Measurements from ENCODE around the gene DIAPH2. TPM values are rescaled to one million over a fixed set of nuclear protein-coding genes. Genes with fewer than 3 reads are reported as not detected.
"Not testable (repeated sequence)": the region's sequence is repeated elsewhere in the genome, so short reads cannot be mapped to it uniquely, and the experiment has no call there.

Gene DIAPH2
- total RNA-seq, 1 experiment from 2014 or later, result 22.5 TPM

GRCh38 chrX:96824166-96824565 lies 139.5 kb downstream of the DIAPH2 start:
- Histone ChIP-seq H3K4me3 (no peak overlapping the region), H3K9me3 (replicated peaks) (no peaks in the 10 kb centered on the region), H3K4me1 (no peaks in the 10 kb centered on the region), H3K27me3 (no peaks in the 10 kb centered on the region), H3K36me3 (no peaks in the 10 kb centered on the region), H3K27ac (no peak overlapping the region)
- no peak for DNase-seq

DNA sequence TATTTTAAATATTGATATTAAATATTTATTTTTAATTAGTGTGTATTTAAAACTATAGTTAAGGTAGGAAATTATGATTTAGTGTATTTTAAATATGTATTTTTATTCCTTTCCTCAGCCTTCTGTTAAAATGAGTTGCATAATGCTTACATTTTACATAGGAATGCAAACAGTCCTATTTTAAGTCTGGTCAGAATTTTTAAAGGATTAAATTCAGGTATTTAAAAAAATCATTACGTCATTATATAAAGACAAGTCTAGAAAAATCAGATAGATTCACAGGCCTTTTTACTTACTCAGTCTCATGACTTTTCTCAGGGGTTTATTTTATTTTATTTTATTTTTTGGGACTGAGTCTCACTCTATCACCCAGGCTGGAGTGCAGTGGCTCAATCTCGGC lies 148.7 kb downstream of the DIAPH2 start:
- H3K27ac ChIP-seq, result no peak overlapping the region
- no peaks in the 10 kb centered on the region for H3K4me1 ChIP-seq
- H3K27me3 ChIP-seq, result no peaks in the 10 kb centered on the region
- no peaks in the 10 kb centered on the region for H3K36me3 ChIP-seq
- no peak overlapping the region for H3K4me3 ChIP-seq
- no peaks in the 10 kb centered on the region for H3K9me3 ChIP-seq (replicated peaks)
- no peak for DNase-seq

GRCh38 chrX:96834137-96834536 lies 149.5 kb downstream of the DIAPH2 start:
- Histone ChIP-seq H3K4me1 (no peaks in the 10 kb centered on the region), H3K27ac (no peak overlapping the region), H3K36me3 (no peaks in the 10 kb centered on the region), H3K4me3 (no peak overlapping the region), H3K27me3 (no peaks in the 10 kb centered on the region), H3K9me3 (replicated peaks) (no peaks in the 10 kb centered on the region)
- no peak for DNase-seq

GRCh38 chrX:96835660-96836289 lies 151.1 kb downstream of the DIAPH2 start:
- H3K4me1 ChIP-seq, result no peaks in the 10 kb centered on the region
- H3K27ac ChIP-seq, result no peak overlapping the region
- no peaks in the 10 kb centered on the region for H3K36me3 ChIP-seq
- H3K27me3 ChIP-seq, result no peaks in the 10 kb centered on the region
- no peak overlapping the region for H3K4me3 ChIP-seq
- H3K9me3 ChIP-seq (replicated peaks), result no peaks in the 10 kb centered on the region
- no peak for DNase-seq

DNA sequence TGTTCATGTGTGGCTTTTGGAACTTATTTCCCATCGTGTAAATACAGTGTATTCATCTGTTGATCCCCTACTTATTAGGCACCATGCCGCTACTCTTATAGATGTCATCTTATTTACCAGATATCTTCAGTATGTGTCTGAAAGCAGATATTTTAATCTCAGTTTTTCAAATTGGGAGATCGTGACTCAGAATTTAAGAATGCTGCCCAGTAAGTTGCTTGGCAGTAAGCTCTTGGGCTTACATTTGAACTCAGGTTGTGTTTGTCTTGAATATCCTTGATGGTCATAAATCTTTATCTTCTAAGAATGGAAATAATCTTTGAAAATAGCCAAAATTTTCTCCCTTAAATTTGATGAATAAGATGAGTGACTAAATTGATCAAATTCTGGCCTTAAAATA lies 153.2 kb downstream of the DIAPH2 start:
- H3K27me3 ChIP-seq, result no peaks in the 10 kb centered on the region
- H3K4me1 ChIP-seq, result no peaks in the 10 kb centered on the region
- no peaks in the 10 kb centered on the region for H3K36me3 ChIP-seq
- DNase-seq, result no peak
- H3K9me3 ChIP-seq (replicated peaks), result no peaks in the 10 kb centered on the region
- no peak overlapping the region for H3K4me3 ChIP-seq
- H3K27ac ChIP-seq, result no peak overlapping the region

DNA sequence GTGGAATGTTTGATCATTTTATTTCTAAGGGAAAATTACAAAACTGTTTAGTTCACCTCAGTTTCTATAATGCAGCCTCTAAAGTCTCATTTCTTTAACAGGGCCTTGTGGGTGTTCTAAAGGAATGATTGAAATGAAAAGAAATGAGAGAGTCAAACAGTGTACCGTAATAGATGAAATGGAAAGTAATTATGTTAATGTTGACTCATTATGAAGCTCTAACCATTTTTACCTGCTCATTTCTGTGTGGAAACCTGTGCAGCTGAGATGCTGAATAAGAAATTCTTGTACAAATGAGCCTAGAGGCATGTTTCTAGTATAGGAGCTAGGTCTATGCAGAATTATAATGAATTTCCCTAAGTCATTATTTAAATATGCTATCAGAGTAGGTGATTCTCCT lies 153.9 kb downstream of the DIAPH2 start:
- no peak for DNase-seq
- H3K9me3 ChIP-seq (replicated peaks), result no peaks in the 10 kb centered on the region
- no peaks in the 10 kb centered on the region for H3K4me1 ChIP-seq
- H3K27me3 ChIP-seq, result no peaks in the 10 kb centered on the region
- H3K36me3 ChIP-seq, result no peaks in the 10 kb centered on the region
- no peak overlapping the region for H3K27ac ChIP-seq
- H3K4me3 ChIP-seq, result no peak overlapping the region

GRCh38 chrX:96841325-96841724 lies 156.7 kb downstream of the DIAPH2 start:
- H3K27me3 ChIP-seq, result no peaks in the 10 kb centered on the region
- DNase-seq, result no peak
- H3K27ac ChIP-seq, result no peak overlapping the region
- H3K4me3 ChIP-seq, result no peak overlapping the region
- no peaks in the 10 kb centered on the region for H3K4me1 ChIP-seq
- no peaks in the 10 kb centered on the region for H3K9me3 ChIP-seq (replicated peaks)
- H3K36me3 ChIP-seq, result no peaks in the 10 kb centered on the region

DNA sequence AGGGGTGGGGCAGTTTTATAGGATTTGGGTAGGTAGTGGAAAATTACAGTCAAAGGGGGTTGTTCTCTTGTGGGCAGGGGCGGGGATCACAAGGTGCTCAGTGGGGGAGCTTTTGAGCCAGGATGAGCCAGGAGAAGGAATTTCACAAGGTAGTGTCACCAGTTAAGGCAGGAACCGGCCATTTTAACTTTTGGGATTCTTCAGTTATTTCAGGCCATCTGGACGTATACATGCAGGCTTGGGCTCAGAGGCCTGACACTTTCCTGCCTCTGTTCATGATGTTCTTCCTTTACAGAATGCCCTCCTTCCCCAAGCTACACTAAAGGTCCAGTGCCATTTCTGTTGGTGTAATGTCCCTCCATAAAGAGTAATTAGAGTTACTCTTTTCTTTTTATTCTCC lies 157.2 kb downstream of the DIAPH2 start:
- H3K4me3 ChIP-seq; H3K4me1 ChIP-seq; H3K36me3 ChIP-seq; H3K27me3 ChIP-seq; H3K9me3 ChIP-seq (replicated peaks); DNase-seq; H3K27ac ChIP-seq: not testable (repeated sequence)

DNA sequence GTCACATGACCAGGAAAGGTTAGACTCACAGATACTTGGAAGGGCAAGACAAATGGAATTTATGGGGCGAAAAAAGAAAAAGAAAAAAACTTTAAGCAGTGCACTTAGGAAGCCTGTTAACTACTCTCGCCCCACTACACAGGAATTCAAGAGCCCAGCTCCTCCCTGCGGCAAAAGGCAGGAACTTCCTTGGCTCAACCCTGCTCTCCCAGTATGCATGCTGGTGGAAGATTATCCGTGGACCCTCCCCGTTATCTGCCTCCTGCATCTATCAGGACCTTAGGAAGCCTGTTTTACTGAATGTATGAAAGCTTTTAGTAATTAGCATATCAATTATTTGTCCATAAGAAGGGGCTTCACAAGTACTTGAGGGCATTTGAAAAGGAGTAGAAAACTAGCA lies 158.9 kb downstream of the DIAPH2 start:
- no peak for DNase-seq
- no peaks in the 10 kb centered on the region for H3K4me1 ChIP-seq
- no peak overlapping the region for H3K4me3 ChIP-seq
- no peaks in the 10 kb centered on the region for H3K27me3 ChIP-seq
- H3K27ac ChIP-seq, result no peak overlapping the region
- H3K36me3 ChIP-seq, result no peaks in the 10 kb centered on the region
- H3K9me3 ChIP-seq (replicated peaks), result no peaks in the 10 kb centered on the region

- DNase-seq, result no peak
- no peaks in the 10 kb centered on the region for H3K36me3 ChIP-seq
- no peak overlapping the region for H3K27ac ChIP-seq
- no peaks in the 10 kb centered on the region for H3K27me3 ChIP-seq
- H3K4me3 ChIP-seq, result no peak overlapping the region
- H3K4me1 ChIP-seq, result no peaks in the 10 kb centered on the region
- no peaks in the 10 kb centered on the region for H3K9me3 ChIP-seq (replicated peaks)
Measured at GRCh38 chrX:96846841-96847240, 162.2 kb downstream of the DIAPH2 start.

- H3K4me1 ChIP-seq; H3K27ac ChIP-seq; H3K27me3 ChIP-seq; H3K9me3 ChIP-seq (replicated peaks); DNase-seq; H3K4me3 ChIP-seq; H3K36me3 ChIP-seq: not testable (repeated sequence)
Measured at GRCh38 chrX:96859422-96859821, 174.8 kb downstream of the DIAPH2 start.

DNA sequence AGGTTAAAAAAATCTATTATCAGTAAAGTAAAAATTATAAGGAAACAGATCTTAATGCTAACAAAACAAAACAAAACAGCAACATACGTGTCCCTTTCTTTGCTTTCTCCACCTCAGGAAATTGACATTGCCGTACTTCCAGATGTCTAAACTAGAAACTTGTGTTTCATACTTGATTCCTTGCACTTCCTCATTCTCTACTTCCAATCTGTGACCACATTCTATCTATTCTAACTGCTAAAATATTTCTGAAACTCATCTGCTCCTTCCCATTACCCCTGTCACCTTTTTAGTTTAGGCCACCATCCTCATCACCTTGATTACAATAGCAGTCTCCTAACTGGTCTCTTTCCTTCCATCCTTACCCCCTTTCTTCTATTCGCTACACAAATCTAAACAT lies 176.6 kb downstream of the DIAPH2 start:
- no peak overlapping the region for H3K27ac ChIP-seq
- no peaks in the 10 kb centered on the region for H3K4me1 ChIP-seq
- no peak overlapping the region for H3K4me3 ChIP-seq
- H3K27me3 ChIP-seq, result no peaks in the 10 kb centered on the region
- H3K36me3 ChIP-seq, result no peaks in the 10 kb centered on the region
- no peaks in the 10 kb centered on the region for H3K9me3 ChIP-seq (replicated peaks)
- DNase-seq, result no peak

DNA sequence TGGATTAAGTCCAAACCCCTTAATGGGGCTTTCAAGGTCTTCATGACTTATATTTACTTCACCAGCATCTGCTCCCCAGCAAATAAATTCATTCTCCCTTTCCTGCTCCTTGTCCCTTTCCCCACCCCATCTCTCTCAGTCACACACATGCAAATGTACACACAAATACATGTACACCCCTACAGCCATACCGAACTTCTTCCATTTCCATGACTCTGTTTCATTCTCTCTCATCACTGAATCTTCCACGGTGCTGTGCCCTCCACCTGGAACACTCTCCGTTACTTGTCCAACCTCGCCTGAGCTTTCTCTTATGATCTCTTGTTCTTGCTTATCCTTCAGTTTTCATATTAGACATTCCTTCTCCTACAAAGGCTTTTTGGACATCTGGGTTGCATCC lies 177.0 kb downstream of the DIAPH2 start:
- Histone ChIP-seq H3K27me3 (no peaks in the 10 kb centered on the region), H3K4me1 (no peaks in the 10 kb centered on the region), H3K9me3 (replicated peaks) (no peaks in the 10 kb centered on the region), H3K4me3 (no peak overlapping the region), H3K27ac (no peak overlapping the region), H3K36me3 (no peaks in the 10 kb centered on the region)
- no peak for DNase-seq

DNA sequence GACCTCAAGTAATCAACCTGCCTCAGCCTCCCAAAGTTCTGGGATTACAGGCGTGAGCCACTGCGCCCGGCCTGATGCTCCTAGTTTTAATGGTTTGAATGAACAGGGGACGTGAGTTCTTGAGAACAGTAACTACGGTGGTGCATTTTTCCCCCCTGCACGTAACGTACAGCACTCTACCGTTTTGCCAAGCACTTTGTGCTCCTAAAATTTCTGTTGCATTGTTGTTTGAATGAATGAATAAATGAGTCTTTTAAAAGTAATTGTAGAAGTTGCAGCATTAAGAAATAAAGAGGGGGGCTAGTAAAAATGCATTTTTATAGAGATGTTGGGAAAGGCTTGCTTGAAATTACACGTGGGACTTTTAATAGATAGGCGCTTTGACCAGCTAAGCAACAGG lies 199.0 kb downstream of the DIAPH2 start, which contains the start of gene RPA4:
TSS of gene RPA4 (plus strand) at position 301 of the 400 bp plus-strand sequence. CDS start 403 bp downstream, outside the sequence.
- Histone ChIP-seq H3K9me3 (replicated peaks) (no peaks in the 10 kb centered on the region), H3K36me3 (no peaks in the 10 kb centered on the region), H3K4me1 (no peaks in the 10 kb centered on the region), H3K4me3 (no peak within 1 kb of the TSS), H3K27me3 (no peaks in the 10 kb centered on the region), H3K27ac (no peak within 1 kb of the TSS)
- no peak for DNase-seq

- Histone ChIP-seq H3K4me3 (no peak overlapping the region), H3K9me3 (replicated peaks) (no peaks in the 10 kb centered on the region), H3K4me1 (no peaks in the 10 kb centered on the region), H3K36me3 (no peaks in the 10 kb centered on the region), H3K27ac (no peak overlapping the region), H3K27me3 (no peaks in the 10 kb centered on the region)
- no peak for DNase-seq
Measured at GRCh38 chrX:96884027-96884426, 199.4 kb downstream of the DIAPH2 start.

DNA sequence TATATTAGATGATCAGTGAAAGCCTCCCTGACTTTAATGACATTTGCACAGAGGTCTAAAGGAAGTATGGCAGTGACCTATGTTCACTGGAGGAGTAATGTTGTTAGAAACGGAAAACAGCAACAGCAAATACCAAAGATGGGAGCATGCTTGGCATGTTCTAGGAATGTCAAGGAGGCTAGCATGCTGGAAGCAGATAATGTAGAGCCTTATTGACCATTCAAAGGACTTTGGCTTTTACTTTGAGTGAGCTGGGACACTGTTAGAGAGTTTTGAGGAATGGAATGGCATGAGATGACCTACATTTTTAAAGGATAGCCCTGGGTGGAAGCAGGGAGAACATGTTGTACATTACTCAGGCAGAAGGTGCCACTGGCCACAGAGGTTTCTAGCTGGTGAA lies 205.1 kb downstream of the DIAPH2 start:
- H3K4me3 ChIP-seq, result no peak overlapping the region
- H3K27me3 ChIP-seq, result no peaks in the 10 kb centered on the region
- no peaks in the 10 kb centered on the region for H3K36me3 ChIP-seq
- H3K4me1 ChIP-seq, result no peaks in the 10 kb centered on the region
- no peak overlapping the region for H3K27ac ChIP-seq
- no peak for DNase-seq
- H3K9me3 ChIP-seq (replicated peaks), result no peaks in the 10 kb centered on the region
